Dermis microvascular lymphatic vessel endothelial cell (primary cell): ENCODE measurements around the gene CCDC159. TPM values are rescaled to one million over a fixed set of nuclear protein-coding genes. Genes with fewer than 3 reads are reported as not detected.
"Not testable (repeated sequence)": the region's sequence is repeated elsewhere in the genome, so short reads cannot be mapped to it uniquely, and the experiment has no call there.

Experiments
- DNase-seq, 2 donors: peaks; one replicate each; pipeline versions ENCODE4 v3.0.0 to v3.0.0-alpha.2; 2010; ENCODE audit warnings: low read depth in 2 of 2
- total RNA-seq: library from RNA; depleted of rRNA; stranded (reverse); fragments of >200 nt; gene quantifications from 2 replicates; pipeline ENCODE4 v1.2.1, GENCODE V29; 2014

The CCDC159 gene
- total RNA-seq, 1 donor from 2014 or later: 3.9 TPM

DNA sequence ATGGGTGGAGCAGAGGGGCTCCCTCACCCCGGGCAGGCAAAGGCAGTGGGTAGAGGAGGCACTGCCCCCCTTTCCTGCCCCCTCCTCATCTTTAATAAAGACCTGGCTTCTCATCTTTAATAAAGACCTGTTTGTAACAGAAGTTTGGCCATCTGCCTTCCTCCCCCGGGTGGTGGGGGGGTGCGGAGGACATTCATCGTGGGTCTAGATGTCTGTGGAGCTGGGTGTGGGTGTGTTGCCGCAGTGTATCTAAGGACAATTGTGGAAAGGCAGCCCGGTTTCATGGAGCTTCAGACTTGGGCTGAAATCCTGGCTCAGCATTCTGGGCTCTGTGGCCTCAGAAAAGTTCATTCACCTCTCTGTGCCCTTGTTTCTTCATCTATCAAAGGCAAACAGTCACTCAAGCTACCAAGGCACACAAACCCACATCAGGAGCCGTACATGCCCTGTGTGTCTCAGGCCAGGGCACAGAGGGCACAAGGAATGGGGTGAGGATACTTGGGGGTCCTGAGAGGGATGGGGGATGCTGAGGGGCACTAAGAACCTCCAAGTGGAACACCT is 19.3 kb downstream of the CCDC159 start:
- DNase-seq: no peak

DNA sequence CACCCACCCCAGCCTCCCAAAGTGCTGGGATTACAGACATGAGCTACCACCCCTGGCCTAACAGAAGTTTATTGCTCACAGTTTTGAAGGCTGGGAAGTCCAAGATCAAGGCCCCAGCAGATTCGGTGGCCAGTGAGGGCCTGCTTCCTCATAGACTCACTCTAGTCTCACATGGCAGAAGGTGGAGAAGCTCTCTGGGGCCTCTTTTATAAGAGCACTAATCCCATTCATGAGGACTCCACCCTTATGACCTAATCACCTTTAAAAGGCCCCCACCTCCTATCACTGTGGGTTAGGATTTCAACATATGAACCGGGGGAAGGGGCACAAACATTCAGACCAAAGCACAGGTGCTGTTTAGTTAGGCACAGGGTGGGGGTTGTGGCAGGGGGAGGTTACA is 21.2 kb downstream of the CCDC159 start:
- no peak for DNase-seq

DNA sequence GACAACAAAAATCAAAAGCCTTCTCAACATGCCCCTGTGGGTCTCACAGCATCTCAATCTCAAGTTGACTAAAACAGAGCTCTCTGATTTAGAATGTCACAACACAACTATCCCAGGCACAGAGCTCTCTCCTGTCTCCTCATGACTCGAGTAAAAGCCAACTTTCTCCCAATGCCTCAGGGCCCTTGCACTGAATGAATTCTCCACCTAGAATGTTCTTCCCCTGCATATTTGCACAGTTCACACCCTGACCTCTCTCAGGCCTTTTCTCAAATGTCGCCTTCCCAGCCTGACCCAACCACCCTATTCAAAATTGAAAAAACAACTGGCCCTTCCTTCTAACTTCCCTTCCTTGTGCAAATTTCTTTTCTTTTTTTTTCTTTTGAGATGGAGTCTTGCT is 24.4 kb downstream of the CCDC159 start:
- DNase-seq: no peak

DNA sequence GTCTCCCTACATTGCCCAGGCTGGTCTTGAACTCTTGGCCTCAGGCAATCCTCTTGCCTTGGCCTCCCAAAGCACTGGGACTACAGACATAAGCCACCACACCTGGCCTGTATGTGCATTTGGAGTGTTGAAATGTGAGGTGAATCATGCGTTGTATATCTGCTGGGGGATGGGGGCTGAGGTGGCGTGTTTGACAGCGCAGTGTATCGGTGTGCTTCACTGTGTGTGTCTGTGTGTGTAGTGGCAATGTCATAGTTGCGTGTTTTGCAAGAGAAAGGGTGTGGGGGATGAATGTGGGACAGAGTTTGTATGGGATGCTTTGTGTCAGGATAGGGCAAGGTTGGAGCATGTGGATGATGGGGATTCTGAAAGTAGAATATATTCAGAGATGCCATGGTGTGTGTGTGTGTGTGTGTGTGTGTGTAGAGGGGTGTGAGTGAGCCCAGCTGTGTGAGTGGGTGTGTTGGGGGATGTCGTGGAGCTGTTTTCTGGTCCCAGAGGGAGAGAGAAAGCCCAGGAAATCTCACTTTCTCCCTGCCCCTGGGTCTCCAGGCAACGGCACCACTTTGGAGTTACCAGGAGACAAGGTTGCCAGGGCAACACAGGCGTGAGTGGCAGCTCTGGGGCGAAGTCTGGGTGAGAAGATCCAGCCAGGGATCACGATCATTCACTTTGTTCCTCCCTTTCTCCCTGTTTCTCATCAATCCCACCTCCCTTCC is 27.0 kb downstream of the CCDC159 start:
- DNase-seq: no peak

DNA sequence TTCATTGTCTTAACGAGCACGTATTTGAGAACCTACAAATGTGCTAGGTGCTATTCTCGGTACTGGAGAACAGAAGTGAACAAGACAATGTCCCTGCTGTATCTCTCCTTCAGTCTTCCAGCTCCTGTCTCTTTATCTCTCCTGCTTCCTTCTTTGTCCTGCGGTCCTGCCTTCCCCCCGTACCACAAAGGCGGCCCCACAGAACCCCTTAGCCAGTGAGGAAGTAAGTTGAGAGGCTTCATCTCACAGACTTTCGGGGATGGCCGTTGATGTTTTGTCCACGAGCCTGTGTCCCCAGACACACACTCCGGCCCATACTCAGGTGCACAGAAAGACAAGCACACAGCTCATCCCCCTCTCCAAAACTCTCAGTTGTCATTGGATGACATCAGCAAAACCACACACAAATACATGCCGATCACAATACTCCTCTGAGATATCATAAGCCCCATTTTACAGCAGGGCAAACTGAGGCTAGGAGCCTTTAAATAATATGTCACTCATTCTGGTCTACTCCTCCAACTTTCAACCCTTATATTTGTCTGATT is 27.6 kb downstream of the CCDC159 start:
- DNase-seq: no peak

DNA sequence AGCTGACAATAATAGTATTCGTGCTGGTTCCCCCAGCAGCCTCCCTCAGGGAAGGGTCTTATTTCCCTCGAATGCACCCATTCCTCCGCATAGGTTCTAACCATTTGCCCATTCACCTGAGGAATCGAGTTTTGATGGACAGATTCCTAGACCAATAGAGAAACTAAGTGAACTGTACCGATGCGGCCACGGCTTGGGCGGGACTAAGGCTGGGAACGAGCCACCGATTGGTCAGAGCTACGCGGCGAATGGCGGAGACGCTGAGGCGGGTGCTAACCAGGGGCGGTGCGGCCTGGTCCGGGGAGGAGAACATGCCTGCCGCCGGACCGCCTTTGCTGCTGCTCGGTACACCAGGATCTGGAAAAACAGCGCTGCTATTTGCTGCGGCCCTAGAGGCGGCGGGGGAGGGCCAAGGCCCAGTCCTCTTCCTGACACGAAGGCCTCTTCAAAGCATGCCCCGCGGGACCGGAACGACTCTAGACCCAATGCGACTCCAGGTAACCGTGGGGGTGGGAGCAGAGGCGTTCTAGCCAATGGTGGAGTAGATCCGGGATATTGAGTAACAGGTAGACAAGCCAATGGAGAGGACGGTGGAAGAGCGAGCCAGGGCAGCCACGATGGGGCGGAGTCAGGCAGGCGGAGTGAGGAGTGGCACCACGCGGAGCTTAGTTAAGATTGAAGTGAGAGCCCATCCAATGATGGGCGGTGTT is 28.3 kb downstream of the CCDC159 start, which contains the start of gene SWSAP1:
SWSAP1 (plus strand) TSS at position 234 of the 710 bp plus-strand sequence; CDS start at position 249, 15 bp downstream.
- DNase-seq: peak; percentile 99 to 100

DNA sequence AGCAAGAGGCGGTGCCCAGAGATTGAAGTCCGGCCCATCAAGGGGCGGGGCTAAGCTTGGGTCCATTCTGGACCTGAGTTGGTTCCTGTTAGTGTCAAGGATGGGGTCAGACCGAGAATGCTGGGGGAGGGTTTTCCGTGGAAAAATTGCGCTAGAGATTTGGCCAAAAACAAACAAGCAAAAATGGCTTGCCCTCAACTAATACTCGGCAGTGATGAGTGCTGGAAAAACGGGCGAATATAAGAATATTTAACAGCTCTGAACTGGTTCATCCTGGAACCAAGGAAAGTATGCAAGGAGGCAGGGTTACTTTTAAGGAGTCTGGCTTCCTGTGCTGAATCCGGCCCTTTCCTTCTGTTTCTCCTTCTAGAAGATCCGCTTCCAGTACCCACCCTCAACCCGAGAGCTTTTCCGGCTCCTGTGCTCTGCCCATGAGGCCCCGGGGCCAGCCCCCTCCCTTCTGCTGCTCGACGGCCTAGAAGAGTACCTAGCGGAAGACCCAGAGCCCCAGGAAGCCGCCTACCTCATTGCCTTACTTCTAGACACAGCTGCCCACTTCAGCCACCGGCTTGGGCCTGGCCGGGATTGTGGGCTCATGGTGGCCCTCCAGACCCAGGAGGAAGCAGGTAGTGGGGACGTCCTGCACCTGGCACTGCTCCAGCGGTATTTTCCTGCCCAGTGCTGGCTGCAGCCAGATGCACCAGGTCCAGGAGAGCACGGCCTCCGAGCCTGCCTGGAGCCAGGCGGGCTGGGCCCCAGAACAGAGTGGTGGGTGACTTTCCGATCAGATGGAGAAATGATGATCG is 29.0 kb downstream of the CCDC159 start:
- DNase-seq: peak; percentile 51 to 57

DNA sequence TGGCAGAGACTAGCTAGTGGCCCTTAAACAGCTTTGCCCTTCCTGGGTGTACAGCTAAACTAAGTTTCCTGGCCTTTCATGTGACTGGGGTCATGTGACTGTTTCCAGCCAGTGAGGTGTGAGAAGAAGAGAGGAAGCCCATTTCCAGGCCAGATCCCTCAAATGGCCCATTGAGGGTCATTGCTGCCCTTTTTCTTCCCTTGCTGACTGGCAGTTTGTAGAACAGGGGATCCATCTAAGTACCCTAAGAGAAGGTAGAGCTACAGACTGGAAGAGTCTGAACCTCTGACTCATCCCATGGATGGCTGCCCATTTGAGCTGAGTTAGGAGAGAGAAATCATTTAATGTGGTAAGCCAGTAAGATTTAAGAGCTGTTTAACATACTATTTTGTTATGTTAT is 30.9 kb downstream of the CCDC159 start:
- DNase-seq: peak in 1 of 2 donors; percentile 44

DNA sequence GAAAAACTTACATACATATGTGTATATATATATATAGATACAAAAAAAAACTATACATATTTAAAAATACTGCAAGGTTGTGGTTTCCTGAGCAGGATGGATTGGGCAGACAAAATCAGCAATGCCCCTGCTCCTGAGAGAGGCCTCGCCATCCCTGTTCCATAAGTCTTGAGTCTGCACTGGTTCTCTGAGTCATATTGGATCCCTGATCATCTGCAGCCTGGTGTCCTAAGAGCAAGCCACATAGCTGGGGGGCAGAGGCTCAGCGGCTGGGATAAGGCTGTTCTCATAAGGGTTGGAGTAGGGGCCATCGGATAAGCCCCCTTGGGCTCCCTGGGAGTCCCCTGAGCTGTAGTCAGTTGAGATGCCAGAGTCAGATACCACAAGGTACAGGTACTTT is 31.4 kb downstream of the CCDC159 start:
- no peak for DNase-seq

DNA sequence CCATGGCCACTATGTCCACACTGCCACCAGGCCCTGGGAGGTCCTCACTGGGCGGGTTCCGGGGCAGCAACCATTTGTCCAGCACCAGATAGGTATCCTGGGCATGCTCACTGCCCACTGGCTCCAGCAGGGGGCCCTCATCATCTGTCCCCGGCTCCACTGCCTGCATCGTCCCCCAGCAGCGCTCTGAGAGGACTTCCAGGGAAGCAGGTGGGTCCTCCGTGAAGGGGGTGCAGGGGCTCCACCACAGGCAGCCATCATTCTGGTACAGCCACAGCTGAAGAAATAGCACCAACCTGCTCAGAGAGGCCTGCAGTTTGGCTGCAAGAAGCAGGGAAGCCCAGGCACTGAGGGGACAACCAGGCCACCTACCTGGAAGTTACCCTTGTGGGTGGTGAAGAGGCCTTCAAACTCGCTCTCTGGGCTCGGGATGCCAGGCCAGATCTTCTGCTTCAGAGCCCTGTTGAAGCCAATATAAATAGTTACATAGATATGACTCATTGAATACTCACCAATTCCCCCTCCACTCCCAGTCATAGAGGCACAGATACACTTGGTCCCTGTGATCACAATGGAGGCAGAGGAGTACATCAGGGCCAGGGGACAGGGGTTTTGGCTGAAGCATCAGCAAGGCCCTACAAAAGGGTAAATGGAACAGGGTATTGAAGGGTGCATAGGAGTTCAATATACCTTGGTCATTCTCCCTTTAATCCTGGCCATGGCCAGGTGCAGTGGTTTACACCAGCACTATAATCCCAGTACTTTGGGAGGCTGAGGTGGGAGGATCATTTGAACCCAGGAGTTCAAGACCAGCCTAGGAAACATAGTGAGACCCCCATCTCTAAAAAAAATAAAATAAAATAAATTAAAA is 32.2 kb downstream of the CCDC159 start:
- peak in 1 of 2 donors; percentile 63 for DNase-seq

DNA sequence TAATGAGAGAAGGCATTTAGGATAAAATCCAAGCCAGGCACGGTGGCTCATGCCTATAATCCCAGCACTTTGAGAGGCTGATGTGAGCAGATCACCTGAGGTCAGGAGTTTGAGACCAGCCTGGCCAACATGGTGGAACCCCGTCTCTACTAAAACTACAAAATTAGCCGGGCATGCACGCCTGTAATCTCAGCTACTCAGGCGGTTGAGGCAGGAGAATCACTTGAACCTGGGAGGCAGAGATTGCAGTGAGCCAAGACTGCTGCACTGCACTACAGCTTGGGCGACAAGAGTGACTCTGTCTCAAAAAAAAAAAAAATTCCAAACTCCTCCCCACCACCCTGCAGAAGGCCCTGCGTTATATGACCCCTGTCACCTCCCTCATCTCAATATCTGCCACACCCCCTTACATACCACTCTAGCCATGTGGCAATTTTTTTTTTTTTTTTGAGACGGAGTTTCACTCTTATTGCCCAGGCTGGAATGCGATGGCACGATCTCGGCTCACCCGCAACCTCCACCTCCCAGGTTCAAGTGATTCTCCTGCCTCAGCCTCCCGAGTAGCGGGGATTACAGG is 33.0 kb downstream of the CCDC159 start:
- DNase-seq: not testable (repeated sequence)

DNA sequence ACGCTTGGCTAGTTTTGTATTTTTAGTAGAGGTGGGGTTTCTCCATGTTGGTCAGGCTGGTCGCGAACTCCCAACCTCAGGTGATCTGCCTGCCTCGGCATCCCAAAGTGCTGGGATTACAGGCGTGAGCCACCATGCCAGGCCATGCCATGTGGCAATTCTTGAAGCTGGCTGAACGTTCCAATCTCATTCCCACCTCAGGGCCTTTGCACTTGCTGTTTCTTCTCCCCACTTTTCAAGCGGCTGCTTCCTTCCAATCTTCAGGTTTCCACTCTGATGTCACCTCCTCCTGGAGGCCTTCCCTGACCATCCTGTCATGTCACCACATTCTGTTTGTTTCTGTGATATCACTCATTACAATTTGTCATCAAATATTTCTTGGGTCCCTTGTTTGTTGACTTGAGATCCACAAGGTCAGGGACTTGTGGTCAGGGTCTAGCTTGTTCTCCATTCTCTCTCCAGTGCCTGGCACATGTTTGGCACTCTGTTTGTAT is 33.6 kb downstream of the CCDC159 start:
- no peak for DNase-seq

DNA sequence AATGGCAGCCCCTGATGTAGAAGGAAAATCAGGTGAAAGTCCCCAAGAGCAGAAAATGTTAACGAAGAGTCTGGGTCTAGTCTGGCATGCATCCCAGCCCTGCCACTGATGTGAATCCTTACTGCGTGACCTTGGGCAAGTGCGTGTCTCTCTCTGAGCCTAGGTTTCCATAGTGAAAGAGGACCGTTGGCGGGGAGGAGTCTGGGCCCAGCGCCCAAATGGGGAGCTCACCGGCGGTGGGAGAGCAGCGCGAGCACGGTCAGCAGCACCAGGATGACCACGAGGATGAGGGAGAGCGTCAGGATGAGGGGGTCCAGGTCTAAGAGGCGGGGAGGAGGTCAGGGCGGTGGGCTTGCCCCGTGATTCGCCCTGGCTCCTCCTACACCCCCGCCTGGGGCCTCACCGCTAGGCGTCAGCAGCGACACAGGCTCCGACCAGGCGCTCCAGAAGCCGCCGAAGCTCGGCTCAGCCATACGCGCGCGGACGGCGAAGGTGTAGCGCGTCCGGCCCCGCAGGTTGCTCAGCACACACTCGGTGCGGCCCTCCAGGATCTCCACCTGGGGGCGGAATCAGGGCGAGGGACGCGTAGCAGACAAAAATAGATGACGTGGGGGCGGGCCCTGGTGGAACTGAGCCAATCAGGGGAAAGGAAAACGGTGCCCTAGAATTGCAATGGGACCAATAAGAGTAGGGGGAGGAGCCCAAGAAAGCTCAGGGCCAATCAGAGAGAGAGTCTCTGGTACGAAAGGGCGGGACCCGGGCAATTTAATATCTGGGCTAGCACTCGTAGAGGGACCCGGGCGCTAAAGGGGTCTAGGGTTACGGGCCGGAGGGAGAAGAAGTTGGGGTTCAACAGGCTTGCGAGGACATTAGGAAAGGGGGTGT is 34.6 kb downstream of the CCDC159 start:
- peak; percentile 87 to 96 for DNase-seq

DNA sequence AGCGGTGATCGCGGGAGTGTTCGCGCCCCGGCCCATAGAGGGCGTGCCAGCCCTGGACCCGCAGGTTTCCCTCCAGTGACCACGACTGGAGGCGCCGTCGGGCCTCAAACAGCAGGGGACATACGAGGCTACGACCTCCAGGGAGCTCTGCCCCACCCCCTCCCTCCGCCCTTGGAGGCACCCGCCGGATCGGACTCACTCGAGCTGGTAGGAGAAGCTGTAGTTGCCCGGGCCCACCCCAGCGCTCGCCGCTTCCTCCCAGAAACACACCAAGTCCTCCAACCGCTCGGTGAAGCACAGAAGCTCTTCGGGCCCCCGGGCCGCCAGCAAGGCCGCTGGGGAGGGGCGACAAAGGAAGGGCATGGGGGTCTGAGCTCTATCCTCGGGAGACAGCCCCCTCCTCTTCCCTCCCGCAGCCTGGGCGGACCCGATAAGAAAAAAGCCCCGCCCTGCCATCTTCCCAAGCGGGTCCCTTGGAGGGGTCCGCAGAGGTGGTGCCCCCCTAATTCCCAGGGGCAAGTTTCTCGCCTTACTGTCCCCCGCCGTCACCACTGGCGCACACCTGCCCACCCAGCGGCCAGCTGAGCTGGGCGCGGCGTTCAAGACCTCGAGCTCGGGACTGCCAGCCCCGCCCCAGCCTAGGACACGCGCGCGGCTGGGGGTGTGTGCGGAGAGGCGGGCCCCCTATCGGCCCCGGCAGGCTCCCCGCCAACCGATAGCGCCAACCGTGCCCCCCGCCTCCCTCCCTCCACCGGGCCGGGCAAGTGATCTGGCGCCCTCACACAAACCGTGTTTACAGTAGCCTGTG is 36.8 kb downstream of the CCDC159 start:
- DNase-seq: peak in 1 of 2 donors; percentile 42

DNA sequence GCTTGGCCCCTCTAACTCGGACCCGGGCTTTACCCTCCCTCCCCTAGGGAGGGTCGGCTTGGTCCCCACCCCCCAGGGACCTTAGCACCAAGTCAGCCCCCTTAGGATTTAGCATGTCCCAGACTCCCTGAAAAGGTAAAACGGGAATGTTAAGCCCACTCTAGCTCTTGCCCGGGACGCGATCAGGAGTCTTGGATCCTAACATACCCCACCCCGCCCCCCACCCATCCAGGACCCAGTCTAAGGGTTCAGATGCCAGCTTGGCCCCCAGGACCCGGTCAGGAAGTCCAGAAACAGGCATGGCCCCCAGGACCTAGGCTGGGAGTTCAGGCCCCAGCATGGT is 37.4 kb downstream of the CCDC159 start:
- no peak for DNase-seq

DNA sequence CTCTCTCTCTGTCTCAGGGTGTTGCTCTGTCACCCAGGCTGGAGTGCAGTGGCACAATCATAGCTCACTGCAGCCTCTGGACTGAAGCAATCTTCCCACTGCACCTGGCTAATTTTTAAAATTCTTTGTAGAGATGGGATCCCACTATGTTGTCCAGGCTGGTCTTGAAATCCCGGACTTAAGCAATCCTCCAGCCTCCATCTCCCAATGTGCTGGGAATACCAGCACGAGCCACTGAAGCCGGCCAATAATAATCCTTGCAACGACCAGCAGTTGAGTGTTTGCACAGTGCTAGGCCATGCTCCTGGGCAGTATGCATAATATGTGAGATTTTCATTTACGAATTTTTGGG is 38.4 kb downstream of the CCDC159 start:
- no peak for DNase-seq

DNA sequence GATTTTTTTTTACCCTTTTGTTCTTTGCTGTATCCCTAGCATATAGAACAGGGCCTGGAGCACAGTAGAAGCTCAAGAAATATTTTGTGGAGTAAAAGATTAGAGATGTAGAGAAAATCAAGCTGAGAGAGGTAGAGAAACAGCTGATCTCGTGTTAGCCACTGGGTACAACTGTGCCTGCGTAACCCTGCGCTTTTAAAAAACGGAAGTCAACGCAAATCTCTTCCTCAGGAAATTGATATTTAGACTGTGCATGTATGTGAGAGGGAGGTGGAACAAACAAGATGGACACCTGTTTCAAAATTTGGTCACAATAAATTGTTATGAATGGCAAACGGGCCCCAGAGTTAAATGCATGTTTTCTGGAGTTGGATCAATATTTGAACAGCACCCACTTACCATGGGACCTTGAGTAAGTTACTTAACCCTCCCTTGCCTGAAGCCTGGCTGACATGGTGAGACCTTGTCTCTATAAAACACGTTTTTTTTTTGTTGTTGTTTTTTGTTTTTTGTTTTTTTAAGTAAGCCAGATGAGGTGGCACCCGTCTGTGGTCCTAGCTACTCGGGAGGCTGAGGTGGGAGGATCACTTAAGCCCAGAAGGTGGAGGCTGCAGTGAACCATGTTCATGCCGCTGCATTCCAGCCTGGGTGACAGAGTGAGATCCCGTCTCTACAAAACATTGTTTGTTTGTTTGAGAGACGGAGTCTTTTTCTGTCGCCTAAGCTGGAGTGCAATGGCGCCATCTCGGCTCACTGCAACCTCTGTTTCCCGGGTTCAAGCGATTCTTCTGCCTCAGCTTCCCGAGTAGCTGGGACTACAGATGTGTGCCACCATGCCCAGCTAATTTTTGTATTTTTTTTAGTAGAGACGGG is 41.1 kb downstream of the CCDC159 start:
- no peak for DNase-seq
